Smooth muscle cell (in vitro differentiated cells): ENCODE measurements around the gene ADAMTSL4. TPM values are rescaled to one million over a fixed set of nuclear protein-coding genes. Genes with fewer than 3 reads are reported as not detected.

Experiments
- DNase-seq: peaks from one replicate; lab custom pipeline; 2025; ENCODE audit not compliant: unreplicated experiment; lab: John Stamatoyannopoulos, UW
- H2AFZ ChIP-seq: fragments of 200-600 bp; sonication (generic); 2 replicates; pipeline ENCODE4 v1.6.0; 2016; ENCODE audit warnings: antibody characterized with exemption, low read depth, mild to moderate bottlenecking
- H3F3A ChIP-seq: fragments of 200-600 bp; sonication (generic); 2 replicates; pipeline ENCODE4 v1.6.0; 2017; ENCODE audit warnings: antibody characterized with exemption, low read depth
- H3K27ac ChIP-seq: fragments of 200-600 bp; sonication (generic); 2 replicates; pipeline ENCODE4 v1.5.1; 2016; ENCODE audit warnings: low read depth, mild to moderate bottlenecking
- H3K27me3 ChIP-seq: fragments of 200-600 bp; sonication (generic); 2 replicates; pipeline ENCODE4 v1.6.1; 2016; ENCODE audit warnings: low read depth, mild to moderate bottlenecking
- H3K36me3 ChIP-seq: fragments of 200-600 bp; sonication (generic); 2 replicates; pipeline ENCODE4 v1.5.1; 2016; ENCODE audit warnings: low read depth
- H3K4me1 ChIP-seq: fragments of 200-600 bp; sonication (generic); 2 replicates; pipeline ENCODE4 v1.5.1; 2016; ENCODE audit warnings: low read depth
- H3K4me2 ChIP-seq: fragments of 200-600 bp; sonication (generic); 2 replicates; pipeline ENCODE4 v1.6.0; 2016; ENCODE audit warnings: mild to moderate bottlenecking
- H3K4me3 ChIP-seq: fragments of 200-600 bp; sonication (generic); 2 replicates; pipeline ENCODE4 v1.5.1; 2016; ENCODE audit warnings: mild to moderate bottlenecking
- H3K79me2 ChIP-seq: fragments of 200-600 bp; sonication (generic); 2 replicates; pipeline ENCODE4 v1.6.0; 2016; ENCODE audit warnings: low read depth, mild to moderate bottlenecking
- H3K9ac ChIP-seq: fragments of 200-600 bp; sonication (generic); 2 replicates; pipeline ENCODE4 v1.6.0; 2016; ENCODE audit warnings: low read depth
- H3K9me3 ChIP-seq: fragments of 200-600 bp; sonication (generic); replicated peaks from 2 replicates; pipeline ENCODE4 v1.5.1; 2016; ENCODE audit warnings: low read depth
- H4K20me1 ChIP-seq: fragments of 200-600 bp; sonication (generic); 2 replicates; pipeline ENCODE4 v1.6.0; 2016; ENCODE audit warnings: low read depth
- WGBS: methylation state at CpG from one replicate; pipeline ENCODE4 v1.1.7; 2016; ENCODE audit warnings: low lambda C conversion rate; 5-methylcytosine and 5-hydroxymethylcytosine counted together
- polyA plus RNA-seq: library from polyadenylated mRNA; unstranded; fragments of >200 nt; fragmentation: Nextera tagmentation; extraction: Ambion mirVana; gene quantifications from 2 replicates; pipeline ENCODE4 v1.2.1, GENCODE V29; 2016
- total RNA-seq: library from RNA; depleted of rRNA; stranded (reverse); fragments of >200 nt; gene quantifications from 2 replicates; pipeline ENCODE4 v1.2.3, GENCODE V29; 2014
- TF ChIP-seq, protein P1 (sequence below): fragments of 200-600 bp; sonication (generic); IDR thresholded peaks from 2 replicates; pipeline ENCODE4 v1.5.1; 2017; ENCODE audit warnings: borderline replicate concordance, mild to moderate bottlenecking, antibody characterized with exemption; ENCODE audit not compliant: insufficient read depth, poor library complexity, severe bottlenecking

ADAMTSL4 gene
- total and polyA plus RNA-seq, 2 experiments from 2014 or later: 6.4 to 8.4 TPM

DNA sequence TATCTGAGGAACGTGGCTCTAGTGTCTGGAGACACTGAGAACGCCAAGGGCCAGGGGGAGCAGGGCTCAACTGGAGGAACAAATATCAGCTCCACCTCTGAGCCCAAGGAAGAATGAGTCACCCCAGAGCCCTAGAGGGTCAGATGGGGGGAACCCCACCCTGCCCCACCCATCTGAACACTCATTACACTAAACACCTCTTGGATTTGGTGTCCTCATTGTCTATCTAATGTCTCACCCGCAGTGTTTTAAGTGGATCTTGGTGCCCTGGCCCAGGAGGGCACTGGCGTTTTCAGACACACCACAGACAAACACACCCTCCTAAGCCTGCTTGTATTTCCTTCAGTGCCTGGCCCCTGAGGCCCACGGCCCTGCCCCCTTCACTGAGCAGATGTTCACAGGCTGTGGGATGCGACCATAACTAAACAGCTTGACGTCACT lies 35.8 kb upstream of the ADAMTSL4 start:
- Histone ChIP-seq H3K4me2 (no peak overlapping the region), H2AFZ (no peak overlapping the region), H3K9me3 (no peaks in the 10 kb centered on the region), H3K27ac (no peak overlapping the region), H3K4me1 (peaks cover 11% of the 10 kb centered on the region), H4K20me1 (no peaks in the 10 kb centered on the region), H3K27me3 (no peaks in the 10 kb centered on the region), H3K4me3 (no peak overlapping the region), H3K79me2 (no peaks in the 10 kb centered on the region), H3K36me3 (no peaks in the 10 kb centered on the region), H3F3A (no peaks in the 10 kb centered on the region), H3K9ac (no peak overlapping the region)
- WGBS: 62% methylated on average over 7 of the region's 7 CpGs
- TF ChIP-seq, protein P1, sequence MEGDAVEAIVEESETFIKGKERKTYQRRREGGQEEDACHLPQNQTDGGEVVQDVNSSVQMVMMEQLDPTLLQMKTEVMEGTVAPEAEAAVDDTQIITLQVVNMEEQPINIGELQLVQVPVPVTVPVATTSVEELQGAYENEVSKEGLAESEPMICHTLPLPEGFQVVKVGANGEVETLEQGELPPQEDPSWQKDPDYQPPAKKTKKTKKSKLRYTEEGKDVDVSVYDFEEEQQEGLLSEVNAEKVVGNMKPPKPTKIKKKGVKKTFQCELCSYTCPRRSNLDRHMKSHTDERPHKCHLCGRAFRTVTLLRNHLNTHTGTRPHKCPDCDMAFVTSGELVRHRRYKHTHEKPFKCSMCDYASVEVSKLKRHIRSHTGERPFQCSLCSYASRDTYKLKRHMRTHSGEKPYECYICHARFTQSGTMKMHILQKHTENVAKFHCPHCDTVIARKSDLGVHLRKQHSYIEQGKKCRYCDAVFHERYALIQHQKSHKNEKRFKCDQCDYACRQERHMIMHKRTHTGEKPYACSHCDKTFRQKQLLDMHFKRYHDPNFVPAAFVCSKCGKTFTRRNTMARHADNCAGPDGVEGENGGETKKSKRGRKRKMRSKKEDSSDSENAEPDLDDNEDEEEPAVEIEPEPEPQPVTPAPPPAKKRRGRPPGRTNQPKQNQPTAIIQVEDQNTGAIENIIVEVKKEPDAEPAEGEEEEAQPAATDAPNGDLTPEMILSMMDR: no peak
- no peak for DNase-seq

DNA sequence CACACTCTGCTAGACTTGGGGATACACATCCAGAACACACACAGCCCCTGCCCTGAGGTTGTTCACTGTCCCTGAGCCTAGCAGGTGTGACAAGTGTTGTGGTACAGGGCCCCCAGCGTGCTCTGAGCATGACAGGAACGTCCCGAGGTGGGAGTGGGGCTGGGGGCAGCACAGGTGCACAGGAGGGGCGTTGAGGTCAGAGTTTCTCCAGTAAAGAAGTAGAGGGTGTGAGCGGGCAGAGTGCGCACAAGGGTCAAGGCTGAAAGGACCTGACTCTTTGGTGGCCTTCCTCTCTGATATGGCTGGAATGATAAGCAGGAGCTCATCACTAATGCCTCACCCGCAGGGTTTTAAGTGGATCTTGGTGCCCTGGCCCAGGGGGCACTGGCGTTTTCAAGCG lies 34.9 kb upstream of the ADAMTSL4 start:
- Histone ChIP-seq H3K4me3 (no peak overlapping the region), H3K9me3 (no peaks in the 10 kb centered on the region), H3K9ac (no peak overlapping the region), H3K27ac (no peak overlapping the region), H3K36me3 (no peaks in the 10 kb centered on the region), H2AFZ (no peak overlapping the region), H3K79me2 (no peaks in the 10 kb centered on the region), H3K4me1 (peaks cover 8% of the 10 kb centered on the region), H3F3A (no peaks in the 10 kb centered on the region), H4K20me1 (no peaks in the 10 kb centered on the region), H3K27me3 (no peaks in the 10 kb centered on the region), H3K4me2 (no peak overlapping the region)
- DNase-seq: no peak
- TF ChIP-seq, protein P1: no peak
- WGBS: 98% methylated on average over 9 of the region's 9 CpGs

DNA sequence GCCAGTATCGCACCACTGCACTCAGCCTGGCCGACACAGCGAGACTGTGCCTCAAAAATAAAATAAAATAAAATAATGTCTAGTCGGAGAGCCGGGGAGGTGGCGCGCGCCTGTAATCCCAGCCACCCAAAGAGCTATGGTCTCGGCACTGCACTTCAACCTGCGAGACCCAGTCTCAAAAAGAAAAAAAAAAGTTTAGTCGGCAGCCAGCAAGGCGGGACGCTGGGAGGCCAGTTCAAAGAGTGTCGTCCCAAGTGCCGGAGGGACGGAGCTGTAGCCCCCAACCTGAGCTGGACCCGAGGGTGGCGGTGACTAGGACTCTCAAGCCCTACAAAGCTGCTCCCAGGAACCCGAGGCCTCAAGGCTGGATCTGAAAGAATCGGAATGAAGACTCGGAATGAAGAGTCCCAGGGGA lies 34.3 kb upstream of the ADAMTSL4 start:
- peak overlapping the region; percentile 89 for H2AFZ ChIP-seq
- no peaks in the 10 kb centered on the region for H4K20me1 ChIP-seq
- peak overlapping the region; percentile 50 for H3K9ac ChIP-seq
- 36% methylated on average over 21 of the region's 21 CpGs for WGBS
- H3K79me2 ChIP-seq: no peaks in the 10 kb centered on the region
- no peaks in the 10 kb centered on the region for H3K36me3 ChIP-seq
- no peaks in the 10 kb centered on the region for H3K9me3 ChIP-seq
- H3K4me2 ChIP-seq: peak overlapping the region; percentile 96
- peak overlapping the region; percentile 71 for H3K4me3 ChIP-seq
- H3K27ac ChIP-seq: peak overlapping the region; percentile 57
- H3K27me3 ChIP-seq: no peaks in the 10 kb centered on the region
- TF ChIP-seq, protein P1: no peak
- H3F3A ChIP-seq: no peaks in the 10 kb centered on the region
- H3K4me1 ChIP-seq: peaks cover 8% of the 10 kb centered on the region
- no peak for DNase-seq

DNA sequence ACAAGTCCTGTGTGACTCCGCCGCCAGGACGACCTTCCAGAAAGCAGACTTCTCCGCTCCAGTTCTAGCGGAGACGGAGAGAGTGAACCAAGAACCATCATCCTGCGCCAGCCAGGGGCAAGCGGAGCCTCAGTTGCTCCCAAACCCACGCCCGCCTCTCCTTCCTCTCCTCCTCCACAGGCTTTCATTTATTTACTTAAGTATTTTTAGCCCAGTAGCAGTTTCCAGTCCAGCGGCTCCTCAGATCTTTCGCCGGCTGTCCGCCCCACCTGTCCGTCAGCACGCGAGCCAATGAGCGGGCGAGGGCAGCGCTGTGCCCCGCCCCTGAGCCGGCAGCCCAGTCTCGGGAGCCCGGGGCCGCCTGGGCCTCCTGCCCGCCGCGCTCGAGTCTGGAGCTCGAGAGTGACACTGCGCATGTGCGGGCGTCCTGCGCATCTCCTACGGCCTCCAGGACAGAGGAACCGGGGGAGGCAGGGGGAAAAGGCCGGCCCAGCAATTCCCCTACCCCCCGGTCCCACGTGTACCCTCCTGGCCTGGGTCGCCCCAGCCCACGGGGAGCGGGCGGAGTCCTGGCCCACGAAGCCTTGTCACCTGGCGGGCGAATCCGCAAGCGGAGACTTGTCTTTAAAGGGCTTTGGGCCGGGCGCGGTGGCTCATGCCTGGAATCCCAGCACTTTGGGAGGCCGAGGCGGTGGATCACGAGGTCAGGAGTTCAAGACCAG lies 33.7 kb upstream of the ADAMTSL4 start, which contains the start of gene FALEC:
Gene FALEC (plus strand): TSS at position 425 of the 722 bp plus-strand sequence.
- no peaks in the 10 kb centered on the region for H4K20me1 ChIP-seq
- no peaks in the 10 kb centered on the region for H3K36me3 ChIP-seq
- H3K4me3 ChIP-seq: peak within 1 kb of the TSS; percentile 71
- TF ChIP-seq, protein P1: no peak
- peak within 1 kb of the TSS; percentile 50 for H3K9ac ChIP-seq
- no peaks in the 10 kb centered on the region for H3K27me3 ChIP-seq
- peak within 1 kb of the TSS; percentile 89 for H2AFZ ChIP-seq
- no peaks in the 10 kb centered on the region for H3F3A ChIP-seq
- H3K27ac ChIP-seq: peak within 1 kb of the TSS; percentile 57
- peak within 1 kb of the TSS; percentile 96 for H3K4me2 ChIP-seq
- H3K79me2 ChIP-seq: no peaks in the 10 kb centered on the region
- peak; percentile 82 for DNase-seq
- H3K9me3 ChIP-seq: no peaks in the 10 kb centered on the region
- WGBS: under 1% methylated on average over 52 of the region's 54 CpGs
- peaks cover 8% of the 10 kb centered on the region for H3K4me1 ChIP-seq
